Stimulated activated CD4-positive, alpha-beta T cell treated with anti-CD3 and anti-CD28 coated beads, Interleukin-12 subunit alpha, Interleukin-12 subunit beta, amount 100 ng/mL, for 48 hours (primary cell): ENCODE measurements around the gene TP63.

ENCODE experiments used
- DNase-seq, 3 donors: peaks; one replicate each; pipeline ENCODE4 v3.0.0-alpha.2; 2020; ENCODE audit warnings: low read depth in 2 of 3, low spot score in 1 of 3

The TP63 gene

GRCh38 chr3:189851682-189852081 is 220.5 kb downstream of the TP63 start:
- DNase-seq: no peak

GRCh38 chr3:189853906-189854305 is 222.7 kb downstream of the TP63 start:
- DNase-seq: no peak

GRCh38 chr3:189860296-189860695 is 229.1 kb downstream of the TP63 start:
- DNase-seq: no peak

- no peak for DNase-seq
Observed at GRCh38 chr3:189862385-189862998, 231.3 kb downstream of the TP63 start.

- no peak for DNase-seq
Observed at GRCh38 chr3:189863031-189863430, 231.8 kb downstream of the TP63 start.

GRCh38 chr3:189868061-189868460 is 236.9 kb downstream of the TP63 start:
- no peak for DNase-seq

- DNase-seq: no peak
Observed at GRCh38 chr3:189869165-189869564, 238.0 kb downstream of the TP63 start.

GRCh38 chr3:189871418-189871817 is 240.2 kb downstream of the TP63 start:
- DNase-seq: no peak

GRCh38 chr3:189883113-189883753 is 252.0 kb downstream of the TP63 start:
- no peak for DNase-seq

GRCh38 chr3:189890496-189890895 is 259.3 kb downstream of the TP63 start:
- DNase-seq: no peak

GRCh38 chr3:189896533-189896932 is 265.3 kb downstream of the TP63 start:
- DNase-seq: no peak

GRCh38 chr3:189897406-189897805 is 266.2 kb downstream of the TP63 start:
- DNase-seq: no peak

- DNase-seq: no peak
Observed at GRCh38 chr3:189898559-189899153, 267.5 kb downstream of the TP63 start.

- no peak for DNase-seq
Observed at GRCh38 chr3:189899186-189899585, 268.0 kb downstream of the TP63 start.

GRCh38 chr3:189900578-189900977 is 269.4 kb downstream of the TP63 start:
- no peak for DNase-seq

GRCh38 chr3:189901481-189901880 is 270.3 kb downstream of the TP63 start:
- DNase-seq: no peak

GRCh38 chr3:189902230-189903186 is 271.3 kb downstream of the TP63 start:
- DNase-seq: no peak

GRCh38 chr3:189903562-189904250 is 272.5 kb downstream of the TP63 start:
- no peak for DNase-seq

GRCh38 chr3:189907803-189908202 is 276.6 kb downstream of the TP63 start:
- no peak for DNase-seq

- no peak for DNase-seq
Observed at GRCh38 chr3:189908646-189909045, 277.5 kb downstream of the TP63 start.

- DNase-seq: no peak
Observed at GRCh38 chr3:189909139-189909538, 277.9 kb downstream of the TP63 start.
